Fibroblast of villous mesenchyme (primary cell): ENCODE data around the gene ADD3. TPM values are rescaled to one million over a fixed set of nuclear protein-coding genes. Genes with fewer than 3 reads are reported as not detected.
"Not testable (repeated sequence)": the region's sequence is repeated elsewhere in the genome, so short reads cannot be mapped to it uniquely, and the experiment has no call there.

ENCODE experiments used
- DNase-seq: peaks from one replicate; pipeline ENCODE4 v3.0.0-alpha.2; 2010; ENCODE audit warnings: low read depth
- H3K4me3 ChIP-seq: 2 replicates; pipeline ENCODE4 v1.5.1; 2011; ENCODE audit warnings: low read depth, mild to moderate bottlenecking, low read length
- total RNA-seq: library from RNA; depleted of rRNA; stranded (reverse); fragments of >200 nt; gene quantifications from 2 replicates; pipeline ENCODE4 v1.2.3, GENCODE V29; 2012
- TF ChIP-seq, protein P1 (sequence below): IDR thresholded peaks from 2 replicates; pipeline ENCODE4 v1.5.1; 2012; ENCODE audit warnings: low read depth, mild to moderate bottlenecking, low read length; ENCODE audit not compliant: insufficient read depth

ADD3 gene
- total RNA-seq, 1 donor: 97.6 TPM

DNA sequence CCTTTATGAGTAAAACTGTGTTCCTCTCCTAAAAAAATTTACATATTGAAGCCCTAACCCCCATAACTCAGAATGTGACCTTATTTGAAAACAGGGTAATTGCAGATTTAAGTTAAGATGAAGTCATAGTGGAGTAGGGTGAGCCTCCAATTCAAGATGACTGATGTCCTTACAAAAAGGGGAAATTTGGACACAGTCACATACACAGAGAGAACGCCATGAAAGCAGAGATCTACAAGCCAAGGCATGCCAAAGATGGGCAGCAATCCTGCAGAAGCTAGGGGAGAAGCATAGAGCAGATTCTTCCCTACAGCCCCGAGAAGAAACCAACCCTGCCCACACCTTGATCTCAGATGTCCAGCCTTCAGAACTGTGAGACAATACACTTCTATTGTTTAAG, 23.8 kb upstream of the ADD3 start:
- DNase-seq: no peak
- no peak overlapping the region for H3K4me3 ChIP-seq
- TF ChIP-seq, protein P1, sequence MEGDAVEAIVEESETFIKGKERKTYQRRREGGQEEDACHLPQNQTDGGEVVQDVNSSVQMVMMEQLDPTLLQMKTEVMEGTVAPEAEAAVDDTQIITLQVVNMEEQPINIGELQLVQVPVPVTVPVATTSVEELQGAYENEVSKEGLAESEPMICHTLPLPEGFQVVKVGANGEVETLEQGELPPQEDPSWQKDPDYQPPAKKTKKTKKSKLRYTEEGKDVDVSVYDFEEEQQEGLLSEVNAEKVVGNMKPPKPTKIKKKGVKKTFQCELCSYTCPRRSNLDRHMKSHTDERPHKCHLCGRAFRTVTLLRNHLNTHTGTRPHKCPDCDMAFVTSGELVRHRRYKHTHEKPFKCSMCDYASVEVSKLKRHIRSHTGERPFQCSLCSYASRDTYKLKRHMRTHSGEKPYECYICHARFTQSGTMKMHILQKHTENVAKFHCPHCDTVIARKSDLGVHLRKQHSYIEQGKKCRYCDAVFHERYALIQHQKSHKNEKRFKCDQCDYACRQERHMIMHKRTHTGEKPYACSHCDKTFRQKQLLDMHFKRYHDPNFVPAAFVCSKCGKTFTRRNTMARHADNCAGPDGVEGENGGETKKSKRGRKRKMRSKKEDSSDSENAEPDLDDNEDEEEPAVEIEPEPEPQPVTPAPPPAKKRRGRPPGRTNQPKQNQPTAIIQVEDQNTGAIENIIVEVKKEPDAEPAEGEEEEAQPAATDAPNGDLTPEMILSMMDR: no peak

DNA sequence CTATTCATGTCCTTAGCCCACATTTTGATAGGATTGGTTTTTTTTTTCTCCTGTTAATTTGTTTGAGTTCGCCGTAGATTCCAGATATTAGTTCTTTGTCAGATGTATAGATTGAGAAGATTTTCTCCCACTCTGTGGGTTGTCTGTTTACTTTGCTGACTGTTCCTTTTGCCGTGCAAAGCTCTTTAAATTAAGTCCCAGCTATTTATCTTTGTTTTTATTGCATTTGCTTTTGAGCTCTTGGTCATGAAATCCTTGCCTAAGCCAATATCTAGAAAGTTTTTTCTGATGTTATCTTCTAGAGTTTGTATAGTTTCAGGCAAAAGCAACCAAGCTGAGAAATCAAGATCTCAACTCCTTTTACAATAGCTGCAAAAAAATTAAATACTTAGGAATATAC, 22.0 kb upstream of the ADD3 start:
- H3K4me3 ChIP-seq, DNase-seq: not testable (repeated sequence)

DNA sequence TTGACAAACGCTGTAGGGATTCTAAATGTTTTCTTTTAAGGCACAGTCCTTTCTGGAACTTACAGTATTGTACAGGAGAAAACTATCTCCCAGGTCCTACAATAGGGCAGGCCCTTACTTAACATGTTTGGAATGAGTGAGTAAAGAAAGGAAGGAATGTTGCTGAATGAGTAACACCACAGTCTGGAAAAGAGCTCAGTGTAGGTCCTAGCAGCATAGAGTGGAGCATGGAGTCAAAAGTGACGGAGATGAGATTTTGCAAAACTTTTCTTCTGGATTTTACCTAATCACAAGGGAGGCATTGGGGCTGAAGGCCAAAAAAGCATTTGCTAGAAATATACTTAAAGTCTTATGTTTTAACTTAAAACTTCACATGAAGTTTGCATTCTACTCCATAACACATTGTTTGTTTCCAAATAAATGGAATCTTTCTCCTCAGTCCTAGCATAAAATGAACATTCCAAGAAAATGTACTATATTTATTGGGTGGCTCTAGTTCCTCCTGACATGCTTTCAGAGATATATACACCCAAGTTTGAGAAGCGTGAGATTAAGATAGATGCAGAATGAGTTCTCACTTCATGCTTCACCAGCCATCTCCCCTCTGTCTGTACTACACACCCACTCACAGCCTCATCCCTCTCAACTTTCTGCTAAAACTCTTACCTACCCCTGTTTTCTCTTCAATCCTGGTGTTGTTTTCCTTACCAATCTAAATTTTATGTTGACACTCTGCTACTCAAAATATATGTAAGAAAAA, 20.2 kb upstream of the ADD3 start:
- H3K4me3 ChIP-seq: no peak overlapping the region
- peak; percentile 67 for DNase-seq
- TF ChIP-seq, protein P1: no peak

DNA sequence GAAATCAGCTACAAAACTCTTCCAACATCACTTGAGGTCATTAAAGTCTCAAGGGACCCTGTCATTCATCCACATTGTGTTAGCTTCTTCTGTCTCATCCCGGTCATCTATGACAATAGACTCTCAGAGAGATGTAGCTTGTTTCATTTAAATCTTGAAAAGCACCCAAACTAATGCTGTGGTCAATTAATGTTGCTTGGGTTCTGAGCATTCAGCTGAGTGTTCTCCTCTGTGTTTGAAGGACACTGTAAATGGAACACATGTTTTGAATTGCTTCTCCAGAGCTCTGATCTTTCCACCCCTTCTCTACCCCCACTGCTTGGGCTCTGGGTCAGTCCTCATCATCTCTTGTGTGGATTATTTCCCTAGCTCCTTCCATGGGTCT, 19.6 kb upstream of the ADD3 start:
- H3K4me3 ChIP-seq: no peak overlapping the region
- DNase-seq: no peak

DNA sequence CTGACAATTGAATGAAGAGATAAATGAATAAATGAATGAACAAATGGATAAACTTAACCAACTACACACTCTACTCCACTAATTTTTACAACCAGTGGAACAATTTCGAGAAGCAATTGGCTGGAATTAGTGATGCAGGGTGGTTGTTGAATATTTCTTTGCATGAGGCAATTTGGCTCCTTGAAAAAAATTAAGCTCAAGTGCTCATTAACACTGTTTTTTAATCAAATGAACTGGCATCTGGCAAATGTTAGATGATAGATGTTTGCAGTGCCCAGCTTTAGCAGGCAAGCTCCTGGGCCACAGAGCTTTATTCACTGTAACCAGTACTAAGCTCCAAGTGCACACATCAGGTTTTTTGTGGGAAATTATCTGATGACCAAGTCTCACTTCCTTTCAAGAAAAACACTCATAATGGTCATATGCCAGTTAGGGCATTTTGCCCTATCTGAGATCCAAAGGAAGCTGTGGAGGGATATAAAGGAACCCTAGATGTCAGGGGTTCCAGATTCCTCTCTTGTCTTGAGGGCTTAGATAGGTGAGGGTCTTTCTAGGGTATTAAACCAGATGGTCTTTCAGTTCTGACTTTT, 16.4 kb upstream of the ADD3 start:
- TF ChIP-seq, protein P1: no peak
- H3K4me3 ChIP-seq: no peak overlapping the region
- DNase-seq: no peak

More for the DNA sequence above, 19.6 kb upstream of the ADD3 start:
- TF ChIP-seq, protein P1: no peak

DNA sequence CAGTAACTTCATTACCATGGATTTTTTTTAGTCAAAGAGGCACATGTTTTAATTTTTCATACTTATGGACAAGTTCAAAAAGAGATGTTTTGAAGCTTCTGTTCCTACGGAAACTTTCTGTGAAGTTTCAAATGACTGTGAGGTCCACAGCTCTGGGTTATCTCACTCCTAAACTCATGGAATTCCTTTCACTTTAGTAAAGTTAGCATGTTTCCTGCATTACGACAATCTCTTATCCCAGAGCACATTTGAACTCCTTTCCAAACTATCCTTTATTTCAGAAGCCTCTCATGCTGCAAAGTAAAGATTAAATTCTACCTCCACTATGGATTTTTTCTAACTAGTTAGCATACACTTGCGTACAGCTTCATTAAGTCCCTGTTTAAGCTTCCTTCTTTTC, 15.3 kb upstream of the ADD3 start:
- peak overlapping the region; percentile 27 for H3K4me3 ChIP-seq
- DNase-seq: peak; percentile 87
- TF ChIP-seq, protein P1: no peak

DNA sequence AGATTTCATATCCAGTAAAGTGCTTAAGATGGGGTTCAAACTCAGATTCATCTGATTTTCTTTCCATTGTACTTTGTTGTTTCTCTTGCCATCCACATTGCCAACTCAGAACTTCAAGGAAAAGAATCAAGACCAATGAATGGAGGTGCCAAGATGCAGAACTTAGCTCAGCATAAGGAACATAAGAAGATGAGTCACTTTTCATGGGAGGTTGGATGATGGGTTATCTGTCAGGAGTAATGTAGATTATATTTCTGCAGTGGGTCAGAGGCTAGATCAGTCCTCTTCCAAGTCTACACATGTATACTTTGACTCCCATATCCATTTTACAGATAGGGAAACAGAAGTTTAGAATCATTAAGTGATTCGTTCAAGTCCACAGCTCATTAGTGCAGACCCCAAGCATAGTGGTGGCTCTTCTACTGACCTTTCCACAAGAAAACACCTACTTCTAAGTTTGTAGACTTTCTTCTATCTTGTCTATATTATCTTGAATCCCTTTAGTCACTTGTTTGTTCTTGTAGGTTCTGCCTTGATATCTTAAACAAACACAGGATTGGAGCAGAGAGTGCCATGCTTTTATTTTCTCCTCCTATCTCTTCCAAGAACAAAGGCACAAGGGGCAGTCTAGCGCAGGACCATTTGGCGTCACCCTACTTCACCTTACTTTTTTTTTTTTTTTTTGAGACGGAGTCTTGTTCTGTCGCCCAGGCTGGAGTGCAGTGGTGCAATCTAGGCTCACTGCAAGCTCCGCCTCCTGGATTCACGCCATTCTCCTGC, 14.0 kb upstream of the ADD3 start:
- no peak for DNase-seq
- TF ChIP-seq, protein P1: no peak
- no peak overlapping the region for H3K4me3 ChIP-seq
